MM.1S (cell line): ENCODE data around the gene SLC7A1.

ENCODE experiments used
- DNase-seq: peaks from one replicate; pipeline ENCODE4 v3.0.0-alpha.2; 2015
- H2AFZ ChIP-seq: fragments of 300-600 bp; sonication (generic); 2 replicates; pipeline ENCODE4 v1.6.0; 2016; ENCODE audit warnings: antibody characterized with exemption, low read length
- H3F3A ChIP-seq: fragments of 300-600 bp; sonication (generic); 2 replicates; pipeline ENCODE4 v1.6.1; 2016; ENCODE audit warnings: mild to moderate bottlenecking, antibody characterized with exemption, low read length, moderate library complexity, mixed read lengths; ENCODE audit not compliant: insufficient read depth
- H3K27ac ChIP-seq: fragments of 300-600 bp; sonication (generic); 2 replicates; pipeline ENCODE4 v1.5.1; 2016; ENCODE audit warnings: mild to moderate bottlenecking, low read length
- H3K27me3 ChIP-seq: fragments of 300-600 bp; sonication (generic); replicated peaks from 2 replicates; pipeline ENCODE4 v1.6.0; 2016; ENCODE audit warnings: low read length; ENCODE audit not compliant: insufficient read depth
- H3K36me3 ChIP-seq: fragments of 300-600 bp; sonication (generic); replicated peaks from 2 replicates; pipeline ENCODE4 v1.6.1; 2016; ENCODE audit warnings: mild to moderate bottlenecking, low read length, mixed read lengths; ENCODE audit not compliant: insufficient read depth
- H3K4me1 ChIP-seq: fragments of 300-600 bp; sonication (generic); 2 replicates; pipeline ENCODE4 v1.6.1; 2016; ENCODE audit warnings: low read length, mixed read lengths
- H3K4me2 ChIP-seq: fragments of 300-600 bp; sonication (generic); 2 replicates; pipeline ENCODE4 v1.6.0; 2016; ENCODE audit warnings: low read depth, low read length
- H3K4me3 ChIP-seq: fragments of 300-600 bp; sonication (generic); 2 replicates; pipeline ENCODE4 v1.5.1; 2016; ENCODE audit warnings: low read length, mixed read lengths
- H3K79me2 ChIP-seq: fragments of 300-600 bp; sonication (generic); 2 replicates; pipeline ENCODE4 v1.6.1; 2016; ENCODE audit warnings: mixed run types, low read length, mixed read lengths
- H3K9ac ChIP-seq: fragments of 300-600 bp; sonication (generic); 2 replicates; pipeline ENCODE4 v1.6.1; 2016; ENCODE audit warnings: low read length, mixed read lengths
- H3K9me2 ChIP-seq: fragments of 300-600 bp; sonication (generic); replicated peaks from 2 replicates; pipeline ENCODE4 v1.6.1; 2016; ENCODE audit warnings: mild to moderate bottlenecking, low read length, mixed read lengths; ENCODE audit not compliant: insufficient read depth
- H3K9me3 ChIP-seq: fragments of 300-600 bp; sonication (generic); replicated peaks from 2 replicates; pipeline ENCODE4 v1.6.1; 2016; ENCODE audit warnings: mild to moderate bottlenecking, low read length, mixed read lengths; ENCODE audit not compliant: insufficient read depth
- H4K20me1 ChIP-seq: fragments of 300-600 bp; sonication (generic); 2 replicates; pipeline ENCODE4 v1.6.1; 2016; ENCODE audit warnings: mild to moderate bottlenecking, low read length, moderate library complexity, mixed read lengths; ENCODE audit not compliant: insufficient read depth
- CTCF ChIP-seq: fragments of 300-600 bp; sonication (generic); IDR thresholded peaks from 2 replicates; pipeline ENCODE4 v1.5.1; 2016; ENCODE audit warnings: antibody characterized with exemption, low read length, mixed read lengths
- EZH2 ChIP-seq: fragments of 300-600 bp; sonication (generic); optimal IDR thresholded peaks from 2 replicates; pipeline ENCODE3; 2017; ENCODE audit warnings: low read depth, mild to moderate bottlenecking, antibody characterized with exemption, low read length, mixed read lengths
- EZH2phosphoT487 ChIP-seq: fragments of 300-600 bp; sonication (generic); IDR thresholded peaks from 2 replicates; pipeline ENCODE4 v1.6.1; 2018; ENCODE audit warnings: antibody characterized with exemption, low read length

SLC7A1 gene

GRCh38 chr13:29524176-29524575 lies 71.3 kb downstream of the SLC7A1 start:
- no peaks in the 10 kb centered on the region for H3K79me2 ChIP-seq
- H3F3A ChIP-seq: no peaks in the 10 kb centered on the region
- H3K4me1 ChIP-seq: no peaks in the 10 kb centered on the region

GRCh38 chr13:29523199-29523961 lies 72.1 kb downstream of the SLC7A1 start:
- Histone ChIP-seq H3K4me2 (no peak overlapping the region), H3K9ac (no peak overlapping the region), H3K36me3 (no peaks in the 10 kb centered on the region), H3K27me3 (no peaks in the 10 kb centered on the region), H3F3A (no peaks in the 10 kb centered on the region), H3K4me3 (no peak overlapping the region), H3K9me3 (no peaks in the 10 kb centered on the region), H3K79me2 (no peaks in the 10 kb centered on the region), H3K4me1 (no peaks in the 10 kb centered on the region), H3K9me2 (no peaks in the 10 kb centered on the region), H3K27ac (no peak overlapping the region), H2AFZ (no peak overlapping the region), H4K20me1 (no peaks in the 10 kb centered on the region)
- TF ChIP-seq EZH2: no peak
- no peak for DNase-seq

More at GRCh38 chr13:29524176-29524575, 71.3 kb downstream of the SLC7A1 start:
- Histone ChIP-seq H2AFZ (no peak overlapping the region), H3K36me3 (no peaks in the 10 kb centered on the region), H3K9ac (no peak overlapping the region), H3K9me3 (no peaks in the 10 kb centered on the region), H3K27me3 (no peaks in the 10 kb centered on the region), H3K27ac (no peak overlapping the region), H3K9me2 (no peaks in the 10 kb centered on the region), H3K4me2 (no peak overlapping the region), H4K20me1 (no peaks in the 10 kb centered on the region), H3K4me3 (no peak overlapping the region)
- DNase-seq: no peak
- no peak for TF ChIP-seq EZH2phosphoT487
- TF ChIP-seq CTCF: no peak
- no peak for TF ChIP-seq EZH2

- H4K20me1 ChIP-seq: no peaks in the 10 kb centered on the region
- DNase-seq: no peak
These were observed 73.3 kb downstream of the SLC7A1 start for GRCh38 chr13:29522044-29522685.

More at GRCh38 chr13:29522044-29522685, 73.3 kb downstream of the SLC7A1 start:
- Histone ChIP-seq H3F3A (no peaks in the 10 kb centered on the region), H3K36me3 (no peaks in the 10 kb centered on the region), H3K9ac (no peak overlapping the region), H3K4me2 (no peak overlapping the region), H3K4me1 (no peaks in the 10 kb centered on the region), H3K4me3 (no peak overlapping the region), H3K79me2 (no peaks in the 10 kb centered on the region), H3K9me3 (no peaks in the 10 kb centered on the region), H3K27ac (no peak overlapping the region), H2AFZ (no peak overlapping the region), H3K9me2 (no peaks in the 10 kb centered on the region), H3K27me3 (no peaks in the 10 kb centered on the region)
- TF ChIP-seq CTCF (no peak), EZH2phosphoT487 (no peak), EZH2 (no peak)
